IMR-90 (cell line): ENCODE measurements around the gene IFT43. TPM values are rescaled to one million over a fixed set of nuclear protein-coding genes. Genes with fewer than 3 reads are reported as not detected.

ENCODE experiments used
- ATAC-seq: fragments of 200-7000 bp; cut with Tn5 transposase; 2 replicates; pipeline ENCODE4 v1.9.1; 2020; ENCODE audit warnings: low read depth, mild to moderate bottlenecking, moderate library complexity
- BruUV-seq: library from RNA; stranded (reverse); fragments of 400-500 nt; replicated peaks from 2 replicates; lab custom pipeline; 2021; lab: Mats Ljungman, UMichigan
- CTCF ChIA-PET: fragments of 300-600 bp; formaldehyde crosslinking; extraction: SDS; loops from one replicate; lab custom pipeline; 2021; ENCODE audit warnings: antibody characterized with exemption; lab: Yijun Ruan, JAX
- POLR2A ChIA-PET: fragments of 300-600 bp; sonication (Branson Sonifier 250); formaldehyde crosslinking; loops from one replicate; lab custom pipeline; 2022; ENCODE audit warnings: antibody characterized with exemption; ENCODE audit not compliant: unreplicated experiment; lab: Charles Lee
- DNase-seq: peaks from one replicate; pipeline ENCODE4 v3.0.0; 2013
- H2AFZ ChIP-seq: replicated peaks from 2 replicates; pipeline ENCODE3; 2013; ENCODE audit warnings: low read length, mild to moderate bottlenecking; ENCODE audit not compliant: poor library complexity
- H2AK5ac ChIP-seq: 2 replicates; pipeline ENCODE4 v1.6.1; 2013; ENCODE audit warnings: low read depth, low read length, inconsistent platforms
- H2AK9ac ChIP-seq: replicated peaks from 2 replicates; pipeline ENCODE3; 2013; ENCODE audit warnings: mild to moderate bottlenecking, low read depth, low read length, moderate library complexity; ENCODE audit not compliant: poor library complexity
- H2BK120ac ChIP-seq: 2 replicates; pipeline ENCODE4 v1.6.1; 2013; ENCODE audit warnings: low read depth, low read length, inconsistent platforms
- H2BK15ac ChIP-seq: 3 replicates; pipeline ENCODE4 v1.6.1; 2013; ENCODE audit warnings: low read depth, low read length, inconsistent platforms
- H2BK20ac ChIP-seq: 2 replicates; pipeline ENCODE4 v1.6.1; 2013; ENCODE audit warnings: low read depth, mild to moderate bottlenecking, inconsistent platforms, low read length, moderate library complexity
- H2BK5ac ChIP-seq: 2 replicates; pipeline ENCODE4 v1.6.1; 2013; ENCODE audit warnings: mild to moderate bottlenecking, low read depth, low read length, inconsistent platforms; ENCODE audit not compliant: poor library complexity, severe bottlenecking
- H3K14ac ChIP-seq: replicated peaks from 2 replicates; pipeline ENCODE4 v1.6.1; 2013; ENCODE audit warnings: low read depth, low read length, inconsistent platforms
- H3K18ac ChIP-seq: 2 replicates; pipeline ENCODE4 v1.6.1; 2013; ENCODE audit warnings: low read depth, low read length, control low read depth
- H3K23ac ChIP-seq: 2 replicates; pipeline ENCODE4 v1.6.1; 2013; ENCODE audit warnings: low read depth, low read length, inconsistent platforms
- H3K27ac ChIP-seq: 2 replicates; pipeline ENCODE4 v1.5.1; 2013; ENCODE audit warnings: mild to moderate bottlenecking, control low read depth, low read length; ENCODE audit not compliant: insufficient read depth
- H3K27me3 ChIP-seq: 2 replicates; pipeline ENCODE4 v1.6.1; 2013; ENCODE audit warnings: low read length; ENCODE audit not compliant: control insufficient read depth, insufficient read depth
- H3K36me3 ChIP-seq: 2 replicates; pipeline ENCODE4 v1.6.1; 2013; ENCODE audit warnings: low read length, mixed read lengths; ENCODE audit not compliant: control insufficient read depth, insufficient read depth
- H3K4ac ChIP-seq: 2 replicates; pipeline ENCODE4 v1.6.1; 2013; ENCODE audit warnings: low read depth, low read length, inconsistent platforms
- H3K4me1 ChIP-seq: 2 replicates; pipeline ENCODE4 v1.6.1; 2013; ENCODE audit warnings: low read length, mixed read lengths; ENCODE audit not compliant: control insufficient read depth, insufficient read depth
- H3K4me2 ChIP-seq: 2 replicates; pipeline ENCODE4 v1.6.1; 2013; ENCODE audit warnings: low read depth, mild to moderate bottlenecking, control low read depth, low read length, moderate library complexity
- H3K4me3 ChIP-seq: 2 replicates; pipeline ENCODE4 v1.5.1; 2013; ENCODE audit warnings: low read depth, mild to moderate bottlenecking, control low read depth, low read length, moderate library complexity; ENCODE audit not compliant: insufficient read depth
- H3K56ac ChIP-seq: 2 replicates; pipeline ENCODE4 v1.6.1; 2013; ENCODE audit warnings: low read length, inconsistent platforms; ENCODE audit not compliant: insufficient read depth; ENCODE audit errors: extremely low read depth
- H3K79me1 ChIP-seq, 2 experiments: 2 replicates each; pipeline ENCODE4 v1.6.1; 2013; ENCODE audit warnings: low read length in 2 of 2, inconsistent platforms in 1 of 2, low read depth in 1 of 2
- H3K9ac ChIP-seq: 2 replicates; pipeline ENCODE4 v1.6.1; 2013; ENCODE audit warnings: low read depth, low read length, control low read depth
- H3K9me1 ChIP-seq: 2 replicates; pipeline ENCODE4 v1.6.1; 2013; ENCODE audit warnings: low read length, inconsistent platforms; ENCODE audit not compliant: insufficient read depth
- H3K9me3 ChIP-seq: 2 replicates; pipeline ENCODE4 v1.6.1; 2013; ENCODE audit warnings: low read length; ENCODE audit not compliant: control insufficient read depth, insufficient read depth
- H4K20me1 ChIP-seq: 2 replicates; pipeline ENCODE4 v1.6.1; 2013; ENCODE audit warnings: low read length, inconsistent platforms; ENCODE audit not compliant: insufficient read depth
- H4K5ac ChIP-seq: 2 replicates; pipeline ENCODE4 v1.6.1; 2013; ENCODE audit warnings: mild to moderate bottlenecking, low read depth, low read length, control low read depth
- H4K8ac ChIP-seq, 2 experiments: 2 replicates each; pipeline ENCODE4 v1.6.1; 2013; ENCODE audit warnings: low read depth in 2 of 2, low read length in 2 of 2, control low read depth in 1 of 2, inconsistent platforms in 1 of 2
- H4K91ac ChIP-seq: 2 replicates; pipeline ENCODE4 v1.6.1; 2013; ENCODE audit warnings: low read depth, low read length, inconsistent platforms; ENCODE audit not compliant: insufficient read depth
- BHLHE40 ChIP-seq: fragments of 150-350 bp; IDR thresholded peaks from 2 replicates; pipeline ENCODE4 v1.6.1; 2016; ENCODE audit warnings: mild to moderate bottlenecking, low read depth, low read length
- CEBPB ChIP-seq: IDR thresholded peaks from 2 replicates; pipeline ENCODE4 v1.6.1; 2012; ENCODE audit warnings: low read depth, low read length, improper control_type of control experiment
- CHD1 ChIP-seq: IDR thresholded peaks from 2 replicates; pipeline ENCODE4 v1.6.1; 2012; ENCODE audit warnings: low read depth, low read length, improper control_type of control experiment
- CTCF ChIP-seq: conservative IDR thresholded peaks from 2 replicates; pipeline ENCODE4 v1.5.1; 2012; ENCODE audit warnings: mild to moderate bottlenecking, low read depth, low read length, improper control_type of control experiment
- ELK1 ChIP-seq: fragments of 150-350 bp; IDR thresholded peaks from 2 replicates; pipeline ENCODE4 v1.6.1; 2016; ENCODE audit warnings: low read depth, mild to moderate bottlenecking, low read length, moderate library complexity, borderline replicate concordance
- FOS ChIP-seq: fragments of 150-350 bp; IDR thresholded peaks from 2 replicates; pipeline ENCODE4 v1.6.1; 2016; ENCODE audit warnings: low read depth, low read length
- MAFK ChIP-seq: IDR thresholded peaks from 2 replicates; pipeline ENCODE4 v1.6.1; 2012; ENCODE audit warnings: low read depth, low read length, improper control_type of control experiment
- MAZ ChIP-seq: IDR thresholded peaks from 2 replicates; pipeline ENCODE4 v1.6.1; 2012; ENCODE audit warnings: low read depth, mild to moderate bottlenecking, low read length, improper control_type of control experiment, moderate library complexity, borderline replicate concordance
- MXI1 ChIP-seq: IDR thresholded peaks from 2 replicates; pipeline ENCODE4 v1.6.1; 2012; ENCODE audit warnings: low read depth, mild to moderate bottlenecking, low read length, moderate library complexity, borderline replicate concordance
- NFE2L2 ChIP-seq: fragments of 150-350 bp; IDR thresholded peaks from 2 replicates; pipeline ENCODE4 v1.6.1; 2016; ENCODE audit warnings: low read depth, mild to moderate bottlenecking, low read length
- POLR2A ChIP-seq: IDR thresholded peaks from 2 replicates; pipeline ENCODE4 v1.6.1; 2012; ENCODE audit warnings: mild to moderate bottlenecking, low read depth, low read length
- RAD21 ChIP-seq: IDR thresholded peaks from 2 replicates; pipeline ENCODE4 v1.6.1; 2012; ENCODE audit warnings: low read length, improper control_type of control experiment
- RCOR1 ChIP-seq: IDR thresholded peaks from 2 replicates; pipeline ENCODE4 v1.6.1; 2012; ENCODE audit warnings: mild to moderate bottlenecking, low read length, improper control_type of control experiment; ENCODE audit not compliant: insufficient replicate concordance
- RFX5 ChIP-seq: IDR thresholded peaks from 2 replicates; pipeline ENCODE4 v1.8.0; 2012; ENCODE audit warnings: low read depth, mild to moderate bottlenecking, low read length, moderate library complexity
- SMC3 ChIP-seq: fragments of 150-350 bp; IDR thresholded peaks from 2 replicates; pipeline ENCODE4 v1.6.1; 2016; ENCODE audit warnings: low read depth, mild to moderate bottlenecking, antibody characterized with exemption, low read length, moderate library complexity
- USF2 ChIP-seq: fragments of 150-350 bp; IDR thresholded peaks from 2 replicates; pipeline ENCODE4 v1.6.1; 2017; ENCODE audit warnings: mild to moderate bottlenecking, antibody characterized with exemption, low read length, low read depth
- WGBS, 2 experiments: methylation state at CpG; one replicate each; pipeline versions ENCODE4 v1.1.5 to v1.1.7; 2013; ENCODE audit warnings: missing lambda C conversion rate in 2 of 2; ENCODE audit not compliant: insufficient read length in 1 of 2; ENCODE audit errors: extremely low coverage in 2 of 2; 5-methylcytosine and 5-hydroxymethylcytosine counted together
- dilution Hi-C: fragments of 300-500 bp; cut with HindIII; formaldehyde crosslinking; loops from one replicate; pipeline ENCODE4 v1.14.3; 2018; ENCODE audit warnings: low sequenced_read_pairs; ENCODE audit not compliant: unreplicated experiment
- in situ Hi-C: fragments of 300-500 bp; cut with MboI; formaldehyde crosslinking; loops from 3 replicates; pipeline ENCODE4 v1.14.3; 2019; ENCODE audit warnings: low sequenced_read_pairs, inconsistent platforms, mixed read lengths
- intact Hi-C: fragments of 100-400 bp; cut with micrococcal nuclease; formaldehyde crosslinking; loops from 2 replicates; pipeline ENCODE4 v1.10.0; 2022
- polyA plus RNA-seq, 3 experiments: library from polyadenylated mRNA; depleted of rRNA; stranded (reverse); fragments of >200 nt; gene quantifications; 2 replicates each; pipeline ENCODE4 v1.2.3, GENCODE V29; 2012; ENCODE audit warnings: low replicate concordance in 1 of 3
- total RNA-seq: library from RNA; depleted of rRNA; stranded (reverse); fragments of >200 nt; gene quantifications from 2 replicates; pipeline ENCODE4 v1.2.3, GENCODE V29; 2012

Gene IFT43
- total and polyA plus RNA-seq, 2 of the 4 experiments (the other 2 are of a cell fraction) = 41.4 to 43.2 TPM

- POLR2A ChIA-PET = interaction anchor here (0.6 kb wide), 1 partner anchor 43 kb away, joined by 5 read pairs; no protein-coding TSS in a partner anchor
- no peak for ATAC-seq
- no peaks in the 10 kb centered on the region for H3K79me1 ChIP-seq
These were observed 112.5 kb downstream of the IFT43 start for GRCh38 chr14:76098047-76098446.

More at GRCh38 chr14:76098047-76098446, 112.5 kb downstream of the IFT43 start:
- DNase-seq = no peak
- H2AFZ ChIP-seq = no peak overlapping the region
- no peak overlapping the region for H3K4me3 ChIP-seq
- TF ChIP-seq POLR2A = no peak
- no peak for TF ChIP-seq CTCF
- TF ChIP-seq CEBPB = no peak
- no peak for TF ChIP-seq RFX5
- no peak for TF ChIP-seq NFE2L2
- no peak for TF ChIP-seq USF2
- no peak for TF ChIP-seq CHD1
- no peak for TF ChIP-seq RAD21
- TF ChIP-seq MXI1 = no peak
- no peak for TF ChIP-seq MAZ
- no peak for TF ChIP-seq BHLHE40
- TF ChIP-seq FOS = no peak
- TF ChIP-seq SMC3 = no peak
- no peak for TF ChIP-seq MAFK
- no peak for TF ChIP-seq ELK1
- no peak for TF ChIP-seq RCOR1
- H3K27me3 ChIP-seq = peaks cover 6% of the 10 kb centered on the region; the same call in 1 of the 2 replicates
- no peak overlapping the region for H2AK9ac ChIP-seq
- no peak overlapping the region for H3K18ac ChIP-seq
- no peak overlapping the region for H2BK20ac ChIP-seq
- no peak overlapping the region for H4K5ac ChIP-seq
- H2BK5ac ChIP-seq = no peak overlapping the region
- H2BK15ac ChIP-seq = no peak overlapping the region
- no peak overlapping the region for H3K4ac ChIP-seq
- dilution Hi-C loops = no loop called here
- H3K56ac ChIP-seq = no peak overlapping the region
- in situ Hi-C loops = no loop called here
- no TSS peak for BruUV-seq
- no peak overlapping the region for H3K9ac ChIP-seq
- intact Hi-C loops = no loop called here
- no peak overlapping the region for H2BK120ac ChIP-seq
- H4K8ac ChIP-seq = no peak overlapping the region
- WGBS, 2 experiments = 71% methylated on average over 5 of the region's 8 CpGs; no CpG with 5 or more reads in 1 of the 2 experiments
- H2AK5ac ChIP-seq = no peak overlapping the region
- H3K27ac ChIP-seq = no peak overlapping the region
- H3K23ac ChIP-seq = no peak overlapping the region
- H3K4me2 ChIP-seq = no peak overlapping the region
- CTCF ChIA-PET = no interaction called here
- no peaks in the 10 kb centered on the region for H3K9me1 ChIP-seq
- no peaks in the 10 kb centered on the region for H3K4me1 ChIP-seq
- no peak overlapping the region for H3K14ac ChIP-seq
- H3K9me3 ChIP-seq = no peaks in the 10 kb centered on the region
- no peaks in the 10 kb centered on the region for H3K36me3 ChIP-seq
- H4K91ac ChIP-seq = no peak overlapping the region
- no peaks in the 10 kb centered on the region for H4K20me1 ChIP-seq
